Measurements from ENCODE around the gene DNAL4. TPM values are rescaled to one million over a fixed set of nuclear protein-coding genes. Genes with fewer than 3 reads are reported as not detected.

DNAL4 gene
- polyA plus RNA-seq, 2 of the 4 experiments (the other 2 are of a cell fraction): 7.7 to 9.8 TPM

GRCh38 chr22:38829485-38829884, 35.5 kb upstream of the DNAL4 start:
- 48% methylated on average over 3 of the region's 4 CpGs for WGBS (ENCODE audit: missing lambda C conversion rate)
- POLR2A ChIA-PET: interaction anchor here (1.2 kb wide), 1 partner anchor 27 kb away, joined by 3 read pairs; no protein-coding TSS in a partner anchor
- CTCF ChIA-PET: interaction anchor here (0.9 to 5.7 kb wide), 5 partner anchors 10 to 98 kb away, joined by 3 to 47 read pairs (median 3); no protein-coding TSS in a partner anchor
- no peak for TF ChIP-seq HOXB5 (CRISPR knock-in tag; IDR thresholded peaks at IDR 0.05)
- TF ChIP-seq MAX (IDR thresholded peaks at IDR 0.05): no peak; the same call in 1 of the 2 replicates
- no peak for TF ChIP-seq FOXS1 (CRISPR knock-in tag; IDR thresholded peaks at IDR 0.05)
- no peak for TF ChIP-seq KDM5A (IDR thresholded peaks at IDR 0.05)
- no peak for TF ChIP-seq RAD21 (conservative IDR thresholded peaks at IDR 0.05 in 1 of 2, IDR thresholded peaks at IDR 0.05 in 1 of 2)
- TF ChIP-seq CHD2 (IDR thresholded peaks at IDR 0.05; ENCODE audit: low read length, partially characterized antibody): no peak
- no peak for TF ChIP-seq HDAC2 (IDR thresholded peaks at IDR 0.05)
- TF ChIP-seq GATA3 (IDR thresholded peaks at IDR 0.05; ENCODE audit: borderline replicate concordance): no peak
- TF ChIP-seq POLR2A (IDR thresholded peaks at IDR 0.05; ENCODE audit: low read length): no peak
- no peak for TF ChIP-seq MAZ (IDR thresholded peaks at IDR 0.05; ENCODE audit: borderline replicate concordance, low read depth, low read length)
- TF ChIP-seq SMC3 (IDR thresholded peaks at IDR 0.05): no peak
- no peak for TF ChIP-seq ZC3H11A (IDR thresholded peaks at IDR 0.05)
- no peak for TF ChIP-seq ELK1 (IDR thresholded peaks at IDR 0.05; ENCODE audit: low read depth, low read length)
- no peak for TF ChIP-seq PHF8 (IDR thresholded peaks at IDR 0.05; ENCODE audit: borderline replicate concordance, low read depth)
- no peak for TF ChIP-seq RCOR1 (IDR thresholded peaks at IDR 0.05; ENCODE audit: low read depth, low read length)
- TF ChIP-seq USF2 (IDR thresholded peaks at IDR 0.05): no peak
- no peak for TF ChIP-seq NFE2L2 (conservative IDR thresholded peaks at IDR 0.05; ENCODE audit: low read length)
- no peak for TF ChIP-seq HOXB13 (CRISPR knock-in tag; IDR thresholded peaks at IDR 0.05; ENCODE audit: low read depth)
- DNase-seq (ENCODE audit: low read depth in 1 of 2, low spot score in 1 of 2) (peak in 1 of 2 experiments; percentile 35), ATAC-seq (peak in 1 of 2 experiments; percentile 60; a peak in 3 of 6 replicates), FAIRE-seq (no peak)
- H3K4me3 ChIP-seq: no peak overlapping the region
- peaks cover 37% of the 10 kb centered on the region for H3K4me1 ChIP-seq
- peak overlapping the region; percentile 61 for H3K4me2 ChIP-seq
- no peaks in the 10 kb centered on the region for H3K9me3 ChIP-seq
- H3K27ac ChIP-seq: peak overlapping the region; percentile 82 to 90

- DNase-seq (ENCODE audit: low read depth in 1 of 2, low spot score in 1 of 2): no peak
- ATAC-seq: no peak
- POLR2A ChIA-PET: no interaction called here
- no peaks in the 10 kb centered on the region for H3K9me3 ChIP-seq
- no peak overlapping the region for H3K4me3 ChIP-seq
- peak overlapping the region; percentile 82 to 90 for H3K27ac ChIP-seq
- peak overlapping the region; percentile 61; the same call in 2 of the 3 replicates for H3K4me2 ChIP-seq
- CTCF ChIA-PET: interaction anchor here (0.9 to 5.7 kb wide), 5 partner anchors 11 to 61 kb away, joined by 3 to 47 read pairs (median 3); no protein-coding TSS in a partner anchor
- no peak for FAIRE-seq
- 71% methylated on average over 8 of the region's 10 CpGs for WGBS (ENCODE audit: missing lambda C conversion rate)
- peaks cover 37% of the 10 kb centered on the region for H3K4me1 ChIP-seq
- no peak for TF ChIP-seq BHLHE40 (IDR thresholded peaks at IDR 0.05; ENCODE audit: low read depth, low read length)
- TF ChIP-seq HMGXB4 (CRISPR knock-in tag; IDR thresholded peaks at IDR 0.05; ENCODE audit: borderline replicate concordance): no peak
- no peak for TF ChIP-seq ZC3H11A (IDR thresholded peaks at IDR 0.05)
- no peak for TF ChIP-seq ATOH8 (CRISPR knock-in tag; IDR thresholded peaks at IDR 0.05; ENCODE audit: low read depth)
- TF ChIP-seq EP300 (IDR thresholded peaks at IDR 0.05): no peak
Measured at GRCh38 chr22:38828616-38829205, 34.8 kb upstream of the DNAL4 start.
